Thoracic aorta endothelial cell (primary cell): ENCODE data around the gene FASTKD1. TPM values are rescaled to one million over a fixed set of nuclear protein-coding genes. Genes with fewer than 3 reads are reported as not detected.

Source experiments
- total RNA-seq: library from RNA; depleted of rRNA; stranded (reverse); fragments of >200 nt; gene quantifications from 2 replicates; pipeline ENCODE4 v1.2.3, GENCODE V29; 2012

Gene FASTKD1
- 31.9 and 43.7 TPM in 2 replicates for total RNA-seq

GRCh38 chr2:169573160-169573973 lies at the start of gene FASTKD1:
Gene FASTKD1, minus strand, starts transcription at chr2:169573865. Its CDS starts 1,836 bp downstream, at chr2:169572029.

GRCh38 chr2:169584005-169584877 lies 10.6 kb upstream of the FASTKD1 start, which contains the start of gene PPIG:
Gene PPIG, plus strand, starts transcription at chr2:169584351. Its CDS starts 19,691 bp downstream, at chr2:169604042.

GRCh38 chr2:169509298-169509885 lies 64.3 kb downstream of the FASTKD1 start, which contains the start of gene KLHL41:
Gene KLHL41, plus strand, starts transcription at chr2:169509702. Its CDS starts 77 bp downstream, at chr2:169509779.

Other genes starting within 250 kb of the FASTKD1 start
- under 0.01 TPM in 2 replicates for gene LRP2, start 211.3 kb downstream of the FASTKD1 start, total RNA-seq
- 5.1 and 6.3 TPM in 2 replicates for gene BBS5, start 94.4 kb downstream of the FASTKD1 start, total RNA-seq
- 0.29 and 0.40 TPM in 2 replicates for gene KLHL41, start 64.2 kb downstream of the FASTKD1 start, total RNA-seq
- 36.6 and 39.6 TPM in 2 replicates for gene PPIG, start 10.5 kb upstream of the FASTKD1 start, total RNA-seq
- not detected in 2 replicates for gene CFAP210, start 120.5 kb upstream of the FASTKD1 start, total RNA-seq
- 1.9 and 3.7 TPM in 2 replicates for gene PHOSPHO2, start 120.6 kb upstream of the FASTKD1 start, total RNA-seq
- gene KLHL23, start 160.0 kb upstream of the FASTKD1 start, total RNA-seq, result 12.0 and 14.7 TPM in 2 replicates
- 171 and 181 TPM in 2 replicates for gene SSB, start 225.0 kb upstream of the FASTKD1 start, total RNA-seq